OCI-LY3 (cell line): ENCODE data around the gene INSYN1.
"Not testable (repeated sequence)": the region's sequence is repeated elsewhere in the genome, so short reads cannot be mapped to it uniquely, and the experiment has no call there.

ENCODE experiments used
- H2AFZ ChIP-seq: fragments of 200-600, 300-600 bp; shearing (Covaris generic); 2 replicates; pipeline ENCODE4 v1.6.0; 2014; ENCODE audit warnings: antibody characterized with exemption, low read depth, low read length
- H3K27ac ChIP-seq: fragments of 200-600, 300-600 bp; sonication (generic); 2 replicates; pipeline ENCODE4 v1.5.1; 2014; ENCODE audit warnings: mild to moderate bottlenecking, low read length, moderate library complexity, mixed read lengths
- H3K27me3 ChIP-seq: fragments of 200-600, 300-600 bp; sonication (generic); 2 replicates; pipeline ENCODE4 v1.6.1; 2014; ENCODE audit warnings: low read depth, low read length, mixed read lengths
- H3K36me3 ChIP-seq: fragments of 200-600, 300-600 bp; sonication (generic); replicated peaks from 2 replicates; pipeline ENCODE3; 2014; ENCODE audit warnings: low read depth, low read length, mixed read lengths
- H3K4me1 ChIP-seq: fragments of 300-600, 200-600 bp; sonication (generic); 2 replicates; pipeline ENCODE4 v1.6.1; 2014; ENCODE audit warnings: low read length, mixed read lengths
- H3K4me2 ChIP-seq: fragments of 200-600, 300-600 bp; sonication (generic); 2 replicates; pipeline ENCODE4 v1.6.1; 2014; ENCODE audit warnings: low read length, mixed read lengths
- H3K4me3 ChIP-seq: fragments of 300-600, 200-600 bp; sonication (generic); 2 replicates; pipeline ENCODE4 v1.5.1; 2014; ENCODE audit warnings: antibody characterized with exemption, mild to moderate bottlenecking, low read length, moderate library complexity
- H3K79me2 ChIP-seq: fragments of 300-600, 200-600 bp; shearing (Covaris generic); 2 replicates; pipeline ENCODE4 v1.6.1; 2014; ENCODE audit warnings: mild to moderate bottlenecking, low read length, mixed read lengths
- H3K9ac ChIP-seq: fragments of 300-600, 200-600 bp; shearing (Covaris generic); 2 replicates; pipeline ENCODE4 v1.6.0; 2014; ENCODE audit warnings: mild to moderate bottlenecking, low read length, moderate library complexity
- H3K9me3 ChIP-seq: fragments of 200-600, 300-600 bp; shearing (Covaris generic); 2 replicates; pipeline ENCODE4 v1.6.1; 2014; ENCODE audit warnings: low read length, mixed read lengths; ENCODE audit not compliant: insufficient read depth
- H4K20me1 ChIP-seq: fragments of 200-600, 300-600 bp; sonication (generic); 2 replicates; pipeline ENCODE4 v1.6.1; 2016; ENCODE audit warnings: low read length, mixed read lengths; ENCODE audit not compliant: insufficient read depth
- EZH2phosphoT487 ChIP-seq: fragments of 200-600 bp; shearing (Covaris generic); IDR thresholded peaks from 2 replicates; pipeline ENCODE4 v1.6.1; 2018; ENCODE audit warnings: antibody characterized with exemption, mixed run types, low read depth
- TF ChIP-seq, protein P1 (sequence below): fragments of 200-600, 300-600 bp; sonication (generic); IDR thresholded peaks from 2 replicates; pipeline ENCODE4 v1.5.1; 2014; ENCODE audit warnings: antibody characterized with exemption, low read length, low read depth

Gene INSYN1

DNA sequence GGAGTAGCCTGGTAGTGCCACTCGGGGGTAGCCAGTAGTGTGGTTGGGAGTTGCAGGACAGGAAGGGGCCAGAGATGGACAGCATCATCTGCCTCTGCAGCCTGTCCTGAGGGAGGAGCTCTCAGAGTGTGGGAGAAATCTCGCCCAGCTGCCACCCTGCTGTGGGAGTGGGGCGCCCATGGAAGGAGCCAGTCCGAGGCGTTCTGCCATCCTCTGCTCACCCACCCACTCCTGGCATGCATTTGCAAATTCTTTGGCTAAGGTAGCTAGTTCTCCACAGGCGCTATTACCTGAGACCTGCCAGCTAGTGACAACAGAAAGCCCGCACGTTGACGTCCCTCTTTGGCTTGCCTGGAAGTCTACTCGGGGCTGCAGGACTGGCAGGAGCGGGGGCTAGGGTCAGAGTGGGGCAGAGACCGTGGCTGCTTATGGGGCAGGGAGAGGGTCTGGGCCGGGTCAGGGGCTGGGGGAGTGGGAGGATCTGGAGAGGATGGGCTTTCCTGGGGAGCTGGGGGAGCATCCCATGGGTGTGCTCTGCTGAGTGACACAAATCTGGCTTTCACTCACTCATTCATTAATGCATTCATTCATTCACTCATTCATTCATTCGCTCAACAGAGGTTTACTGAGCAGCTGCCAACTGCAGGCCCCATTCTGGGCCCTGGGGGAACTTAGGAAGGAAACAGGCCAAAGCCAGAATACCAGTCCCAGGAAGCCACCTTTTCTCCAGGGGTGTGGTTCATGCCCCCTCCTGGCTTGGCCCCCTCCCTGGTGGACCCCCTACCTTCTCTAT lies 44.4 kb upstream of the INSYN1 start:
- Histone ChIP-seq H3K27ac (no peak overlapping the region), H3K27me3 (no peaks in the 10 kb centered on the region), H3K4me1 (no peaks in the 10 kb centered on the region), H3K4me2 (no peak overlapping the region), H3K4me3 (no peak overlapping the region), H2AFZ (no peak overlapping the region), H3K9ac (no peak overlapping the region), H3K9me3 (no peaks in the 10 kb centered on the region), H4K20me1 (no peaks in the 10 kb centered on the region), H3K79me2 (no peaks in the 10 kb centered on the region), H3K36me3 (no peaks in the 10 kb centered on the region)
- no peak for TF ChIP-seq EZH2phosphoT487
- TF ChIP-seq, protein P1, sequence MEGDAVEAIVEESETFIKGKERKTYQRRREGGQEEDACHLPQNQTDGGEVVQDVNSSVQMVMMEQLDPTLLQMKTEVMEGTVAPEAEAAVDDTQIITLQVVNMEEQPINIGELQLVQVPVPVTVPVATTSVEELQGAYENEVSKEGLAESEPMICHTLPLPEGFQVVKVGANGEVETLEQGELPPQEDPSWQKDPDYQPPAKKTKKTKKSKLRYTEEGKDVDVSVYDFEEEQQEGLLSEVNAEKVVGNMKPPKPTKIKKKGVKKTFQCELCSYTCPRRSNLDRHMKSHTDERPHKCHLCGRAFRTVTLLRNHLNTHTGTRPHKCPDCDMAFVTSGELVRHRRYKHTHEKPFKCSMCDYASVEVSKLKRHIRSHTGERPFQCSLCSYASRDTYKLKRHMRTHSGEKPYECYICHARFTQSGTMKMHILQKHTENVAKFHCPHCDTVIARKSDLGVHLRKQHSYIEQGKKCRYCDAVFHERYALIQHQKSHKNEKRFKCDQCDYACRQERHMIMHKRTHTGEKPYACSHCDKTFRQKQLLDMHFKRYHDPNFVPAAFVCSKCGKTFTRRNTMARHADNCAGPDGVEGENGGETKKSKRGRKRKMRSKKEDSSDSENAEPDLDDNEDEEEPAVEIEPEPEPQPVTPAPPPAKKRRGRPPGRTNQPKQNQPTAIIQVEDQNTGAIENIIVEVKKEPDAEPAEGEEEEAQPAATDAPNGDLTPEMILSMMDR, result no peak

DNA sequence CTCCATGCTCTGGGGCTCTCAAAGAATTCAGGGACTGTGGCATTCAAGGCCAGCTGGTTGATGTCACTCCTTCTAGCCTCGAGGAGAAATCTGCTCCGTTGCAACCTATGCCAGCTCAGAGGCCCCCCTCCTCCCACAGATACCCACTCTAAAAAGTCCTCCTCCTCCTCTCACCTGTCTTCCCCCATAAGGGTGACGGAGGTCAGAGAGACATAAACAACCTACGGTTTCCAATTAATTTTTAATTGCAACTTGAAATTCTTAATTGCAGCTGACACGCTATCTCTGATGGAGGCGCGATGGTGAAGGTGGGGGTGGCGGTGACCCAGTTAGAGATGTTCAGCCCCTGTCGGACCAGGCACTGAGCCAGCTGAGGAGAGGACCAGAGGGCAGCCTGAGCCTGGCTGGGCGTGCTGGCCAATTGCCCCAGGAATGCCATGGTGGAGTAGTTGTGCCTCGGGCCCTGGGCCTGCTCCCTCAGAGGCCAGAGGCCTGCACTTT lies 43.2 kb upstream of the INSYN1 start:
- H3K4me1 ChIP-seq, result no peaks in the 10 kb centered on the region
- no peak overlapping the region for H3K4me2 ChIP-seq
- no peaks in the 10 kb centered on the region for H3K36me3 ChIP-seq
- no peak overlapping the region for H3K4me3 ChIP-seq
- TF ChIP-seq EZH2phosphoT487, result no peak
- TF ChIP-seq, protein P1, result no peak
- H3K9me3 ChIP-seq, result no peaks in the 10 kb centered on the region
- H3K27me3 ChIP-seq, result peaks cover under 1% of the 10 kb centered on the region; the same call in 1 of the 2 replicates
- H3K79me2 ChIP-seq, result no peaks in the 10 kb centered on the region
- H4K20me1 ChIP-seq, result no peaks in the 10 kb centered on the region
- no peak overlapping the region for H2AFZ ChIP-seq
- no peak overlapping the region for H3K9ac ChIP-seq
- H3K27ac ChIP-seq, result no peak overlapping the region

DNA sequence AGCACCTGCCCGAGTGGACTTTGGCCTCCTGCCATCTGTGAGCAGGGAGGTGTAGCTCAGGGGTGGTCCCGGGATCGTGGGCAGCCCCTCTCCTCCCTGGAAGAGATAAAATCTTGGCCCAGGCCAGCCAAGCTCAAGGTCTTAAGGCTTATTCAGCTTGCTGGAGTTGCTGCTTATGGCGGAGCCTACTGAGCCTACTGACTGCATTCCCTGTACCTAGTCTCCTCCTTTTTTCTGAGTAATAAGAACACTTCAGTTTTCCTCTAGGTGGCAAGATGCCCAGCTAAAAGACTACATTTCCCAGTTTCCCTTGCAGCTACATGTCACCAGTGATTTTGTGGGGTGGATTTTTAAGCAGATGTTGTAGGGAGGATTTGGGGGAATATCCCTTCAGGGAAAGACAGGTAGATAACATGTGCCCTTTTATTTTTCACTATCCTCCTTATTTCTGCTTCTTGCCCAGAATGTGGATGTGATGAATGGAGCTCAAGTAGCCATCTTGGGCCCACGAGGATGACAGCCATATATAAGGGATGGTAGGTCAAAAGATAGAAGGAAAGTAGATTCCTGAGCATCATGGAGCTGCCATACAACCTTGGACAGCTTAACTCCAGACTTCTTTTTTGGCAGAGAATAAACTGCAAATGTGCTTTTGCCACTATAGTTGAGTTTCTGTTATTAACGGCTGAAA lies 41.4 kb upstream of the INSYN1 start:
- Histone ChIP-seq H3K27ac (no peak overlapping the region), H4K20me1 (no peaks in the 10 kb centered on the region), H3K4me2 (no peak overlapping the region), H3K27me3 (peaks cover 10% of the 10 kb centered on the region; the same call in 1 of the 2 replicates), H2AFZ (no peak overlapping the region), H3K9ac (no peak overlapping the region), H3K9me3 (no peaks in the 10 kb centered on the region), H3K4me1 (no peaks in the 10 kb centered on the region), H3K79me2 (no peaks in the 10 kb centered on the region), H3K36me3 (no peaks in the 10 kb centered on the region), H3K4me3 (no peak overlapping the region)
- no peak for TF ChIP-seq EZH2phosphoT487
- TF ChIP-seq, protein P1, result no peak

DNA sequence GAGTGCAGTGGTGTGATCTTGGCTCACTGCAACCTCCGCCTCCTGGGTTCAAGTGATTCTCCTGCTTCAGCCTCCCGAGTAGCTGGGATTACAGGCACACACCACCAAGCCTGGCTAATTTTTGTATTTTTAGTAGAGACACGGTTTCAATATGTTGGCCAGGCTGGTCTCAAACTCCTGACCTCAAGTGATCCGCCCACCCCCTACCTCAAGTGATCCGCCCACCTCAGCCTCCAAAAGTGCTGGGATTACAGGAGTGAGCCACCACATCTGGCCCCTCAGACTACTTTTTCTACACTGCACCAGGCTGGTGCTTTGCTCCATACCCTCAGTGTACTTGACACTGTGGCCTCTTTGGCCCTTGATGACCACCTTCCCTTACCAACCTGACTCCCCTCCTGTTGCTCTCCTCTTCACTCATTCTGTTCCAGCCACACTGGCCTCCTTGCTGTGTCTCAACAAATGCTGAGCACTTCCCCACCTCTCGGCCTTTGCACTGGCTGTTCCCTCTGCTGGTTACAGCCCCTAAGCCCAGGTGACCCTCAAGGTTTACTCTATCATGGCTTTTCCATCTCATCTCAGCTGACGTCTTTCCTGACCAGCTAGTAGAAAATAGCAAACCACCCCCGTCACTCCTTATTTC lies 39.9 kb upstream of the INSYN1 start:
- H3K27me3 ChIP-seq, H3K9ac ChIP-seq, H4K20me1 ChIP-seq, H2AFZ ChIP-seq, H3K9me3 ChIP-seq, H3K4me1 ChIP-seq, H3K4me3 ChIP-seq, H3K27ac ChIP-seq, H3K36me3 ChIP-seq, H3K79me2 ChIP-seq, H3K4me2 ChIP-seq: not testable (repeated sequence)
